Body of pancreas (tissue), 4 donors: ENCODE measurements around the gene CDH15.

ENCODE experiments used
- POLR2A ChIP-seq, 3 donors: fragments of 450-650 bp; IDR thresholded peaks; one replicate each; pipeline ENCODE4 v1.6.1; 2016; ENCODE audit warnings: antibody characterized with exemption in 3 of 3, mild to moderate bottlenecking in 2 of 3
- TF ChIP-seq, protein P1 (sequence below), 7 experiments: fragments of 450-650 bp in 4 of 7; fragments of 200-600 bp in 3 of 7; sonication (generic) in 3 of 7; IDR thresholded peaks; one replicate each; pipeline ENCODE4 v1.5.1; 2016 to 2019; ENCODE audit warnings: antibody characterized with exemption in 7 of 7

GRCh38 chr16:89133457-89134127, 38.0 kb upstream of the CDH15 start:
- TF ChIP-seq, protein P1, sequence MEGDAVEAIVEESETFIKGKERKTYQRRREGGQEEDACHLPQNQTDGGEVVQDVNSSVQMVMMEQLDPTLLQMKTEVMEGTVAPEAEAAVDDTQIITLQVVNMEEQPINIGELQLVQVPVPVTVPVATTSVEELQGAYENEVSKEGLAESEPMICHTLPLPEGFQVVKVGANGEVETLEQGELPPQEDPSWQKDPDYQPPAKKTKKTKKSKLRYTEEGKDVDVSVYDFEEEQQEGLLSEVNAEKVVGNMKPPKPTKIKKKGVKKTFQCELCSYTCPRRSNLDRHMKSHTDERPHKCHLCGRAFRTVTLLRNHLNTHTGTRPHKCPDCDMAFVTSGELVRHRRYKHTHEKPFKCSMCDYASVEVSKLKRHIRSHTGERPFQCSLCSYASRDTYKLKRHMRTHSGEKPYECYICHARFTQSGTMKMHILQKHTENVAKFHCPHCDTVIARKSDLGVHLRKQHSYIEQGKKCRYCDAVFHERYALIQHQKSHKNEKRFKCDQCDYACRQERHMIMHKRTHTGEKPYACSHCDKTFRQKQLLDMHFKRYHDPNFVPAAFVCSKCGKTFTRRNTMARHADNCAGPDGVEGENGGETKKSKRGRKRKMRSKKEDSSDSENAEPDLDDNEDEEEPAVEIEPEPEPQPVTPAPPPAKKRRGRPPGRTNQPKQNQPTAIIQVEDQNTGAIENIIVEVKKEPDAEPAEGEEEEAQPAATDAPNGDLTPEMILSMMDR (IDR thresholded peaks at IDR 0.05), result no peak
- TF ChIP-seq POLR2A (IDR thresholded peaks at IDR 0.05), result no peak
